Measurements from ENCODE around the gene SCAND1.

DNA sequence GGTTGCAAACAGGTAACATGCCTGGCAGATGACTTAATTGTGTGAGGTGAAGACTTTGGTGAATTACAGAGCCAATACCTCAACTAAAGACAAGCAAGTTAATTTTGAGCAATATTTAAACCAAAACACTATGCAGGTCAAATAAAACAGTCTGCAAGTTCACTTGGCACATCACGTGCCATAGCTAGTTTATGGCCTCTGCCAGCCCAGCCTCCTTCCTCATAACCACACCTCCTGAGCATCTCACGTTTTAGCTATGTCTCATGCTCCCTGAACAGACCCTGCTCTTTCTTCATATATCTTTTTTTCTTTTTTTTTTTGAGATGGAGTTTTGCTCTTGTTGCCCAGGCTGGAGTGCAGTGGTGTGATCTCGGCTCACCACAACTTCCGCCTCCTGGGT is 9.6 kb upstream of the SCAND1 start:
- TF ChIP-seq, protein P1, sequence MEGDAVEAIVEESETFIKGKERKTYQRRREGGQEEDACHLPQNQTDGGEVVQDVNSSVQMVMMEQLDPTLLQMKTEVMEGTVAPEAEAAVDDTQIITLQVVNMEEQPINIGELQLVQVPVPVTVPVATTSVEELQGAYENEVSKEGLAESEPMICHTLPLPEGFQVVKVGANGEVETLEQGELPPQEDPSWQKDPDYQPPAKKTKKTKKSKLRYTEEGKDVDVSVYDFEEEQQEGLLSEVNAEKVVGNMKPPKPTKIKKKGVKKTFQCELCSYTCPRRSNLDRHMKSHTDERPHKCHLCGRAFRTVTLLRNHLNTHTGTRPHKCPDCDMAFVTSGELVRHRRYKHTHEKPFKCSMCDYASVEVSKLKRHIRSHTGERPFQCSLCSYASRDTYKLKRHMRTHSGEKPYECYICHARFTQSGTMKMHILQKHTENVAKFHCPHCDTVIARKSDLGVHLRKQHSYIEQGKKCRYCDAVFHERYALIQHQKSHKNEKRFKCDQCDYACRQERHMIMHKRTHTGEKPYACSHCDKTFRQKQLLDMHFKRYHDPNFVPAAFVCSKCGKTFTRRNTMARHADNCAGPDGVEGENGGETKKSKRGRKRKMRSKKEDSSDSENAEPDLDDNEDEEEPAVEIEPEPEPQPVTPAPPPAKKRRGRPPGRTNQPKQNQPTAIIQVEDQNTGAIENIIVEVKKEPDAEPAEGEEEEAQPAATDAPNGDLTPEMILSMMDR (IDR thresholded peaks at IDR 0.05; ENCODE audit: low read length), result no peak
- TF ChIP-seq EZH2 (IDR thresholded peaks at IDR 0.05; ENCODE audit: borderline replicate concordance, low read length), result no peak

Data from OCI-LY1 (cell line).